ENCODE results near the gene SKIL. TPM values are rescaled to one million over a fixed set of nuclear protein-coding genes. Genes with fewer than 3 reads are reported as not detected.

The SKIL gene
- total RNA-seq, 4 donors from 2014 or later: 26.7 to 45.1 (median 29.4) TPM

- in situ Hi-C loops (cut with MboI; ENCODE audit: low sequenced_read_pairs in 4 of 4): loop anchor here in 1 of 4 donors (25.0 kb wide), 1 partner anchor 610 kb away; the partner anchor contains the start of genes ACTRT3, MYNN and TERC
- TF ChIP-seq CTCF (IDR thresholded peaks at IDR 0.05 in 4 of 5, conservative IDR thresholded peaks at IDR 0.05 in 1 of 5) (no peak), POLR2A (IDR thresholded peaks at IDR 0.05) (no peak)
- Histone ChIP-seq H3K27ac (peak overlapping the region; percentile 61 to 79 (median 64)), H3K4me3 (peak overlapping the region in 1 of 4 donors; percentile 5), H3K36me3 (no peaks in the 10 kb centered on the region), H3K9me3 (no peaks in the 10 kb centered on the region), H3K4me1 (peaks cover 44 to 58% of the 10 kb centered on the region in 2 donors), H3K27me3 (no peaks in the 10 kb centered on the region)
- intact Hi-C loops (cut with DNase I; ENCODE audit: low total_unique reads): no loop called here
- no peak for DNase-seq
- peak; percentile 55 to 87 for ATAC-seq
Observed at GRCh38 chr3:170372190-170372879, 14.8 kb downstream of the SKIL start.

GRCh38 chr3:170383567-170383966 is 26.1 kb downstream of the SKIL start:
- Histone ChIP-seq H3K36me3 (peaks cover 0 to 44% of the 10 kb centered on the region in 2 donors), H3K27me3 (no peaks in the 10 kb centered on the region), H3K4me3 (no peak overlapping the region), H3K27ac (peak overlapping the region in 3 of 4 donors; percentile 48 to 60 (median 50)), H3K9me3 (no peaks in the 10 kb centered on the region), H3K4me1 (peaks cover 25 to 27% of the 10 kb centered on the region in 2 donors)
- intact Hi-C loops (cut with DNase I; ENCODE audit: low total_unique reads) (no loop called here), in situ Hi-C loops (cut with MboI; ENCODE audit: low sequenced_read_pairs in 4 of 4) (no loop called here)
- TF ChIP-seq CTCF (IDR thresholded peaks at IDR 0.05 in 4 of 5, conservative IDR thresholded peaks at IDR 0.05 in 1 of 5): no peak
- TF ChIP-seq POLR2A (IDR thresholded peaks at IDR 0.05): no peak
- DNase-seq (no peak), ATAC-seq (peak in 1 of 2 donors; percentile 49)

- H3K36me3 ChIP-seq: peaks cover 0 to 56% of the 10 kb centered on the region in 2 donors
Observed at GRCh38 chr3:170386468-170386867, 29.0 kb downstream of the SKIL start.

GRCh38 chr3:170387950-170388349 is 30.4 kb downstream of the SKIL start:
- H3K4me1 ChIP-seq: peaks cover 7 to 11% of the 10 kb centered on the region in 2 donors
- H3K4me3 ChIP-seq: no peak overlapping the region
- H3K9me3 ChIP-seq: no peaks in the 10 kb centered on the region
- no peak overlapping the region for H3K27ac ChIP-seq
- DNase-seq: no peak
- H3K36me3 ChIP-seq: peaks cover 0 to 60% of the 10 kb centered on the region in 2 donors
- intact Hi-C loops (cut with DNase I; ENCODE audit: low total_unique reads) (no loop called here), in situ Hi-C loops (cut with MboI; ENCODE audit: low sequenced_read_pairs in 4 of 4) (no loop called here)
- no peaks in the 10 kb centered on the region for H3K27me3 ChIP-seq
- TF ChIP-seq CTCF (IDR thresholded peaks at IDR 0.05 in 4 of 5, conservative IDR thresholded peaks at IDR 0.05 in 1 of 5): no peak
- TF ChIP-seq POLR2A (IDR thresholded peaks at IDR 0.05): no peak
- ATAC-seq: no peak

More at GRCh38 chr3:170386468-170386867, 29.0 kb downstream of the SKIL start:
- Histone ChIP-seq H3K4me3 (no peak overlapping the region), H3K27ac (no peak overlapping the region), H3K9me3 (no peaks in the 10 kb centered on the region), H3K4me1 (peaks cover 15 to 16% of the 10 kb centered on the region in 2 donors), H3K27me3 (no peaks in the 10 kb centered on the region)
- DNase-seq (no peak), ATAC-seq (no peak)
- in situ Hi-C loops (cut with MboI; ENCODE audit: low sequenced_read_pairs in 4 of 4): no loop called here
- intact Hi-C loops (cut with DNase I; ENCODE audit: low total_unique reads): no loop called here
- TF ChIP-seq POLR2A (IDR thresholded peaks at IDR 0.05) (no peak), CTCF (IDR thresholded peaks at IDR 0.05 in 4 of 5, conservative IDR thresholded peaks at IDR 0.05 in 1 of 5) (no peak)
